CD4-positive, alpha-beta T cell (primary cell): ENCODE results near the gene XPR1. TPM values are rescaled to one million over a fixed set of nuclear protein-coding genes. Genes with fewer than 3 reads are reported as not detected.
"Not testable (repeated sequence)": the region's sequence is repeated elsewhere in the genome, so short reads cannot be mapped to it uniquely, and the experiment has no call there.

ENCODE experiments used
- ATAC-seq: fragments of 200-7000 bp; cut with Tn5 transposase; one replicate; pipeline ENCODE4 v1.10.0; 2022; ENCODE audit warnings: mild to moderate bottlenecking; ENCODE audit not compliant: poor library complexity
- CTCF ChIA-PET: fragments of 350-600 bp; sonication (Branson Sonifier 250); formaldehyde crosslinking; loops from one replicate; lab custom pipeline; 2021; ENCODE audit warnings: antibody characterized with exemption, inconsistent platforms; lab: Charles Lee
- POLR2A ChIA-PET: fragments of 350-600 bp; sonication (Branson Sonifier 250); formaldehyde crosslinking; loops from one replicate; lab custom pipeline; 2021; ENCODE audit warnings: antibody characterized with exemption, inconsistent platforms; lab: Charles Lee
- DNase-seq, 14 experiments: peaks; one replicate each; pipeline ENCODE4 v3.0.0-alpha.2; 2013 to 2020; ENCODE audit warnings: mixed read lengths in 2 of 14
- H3K27ac ChIP-seq, 2 donors: one replicate each; pipeline versions ENCODE4 v1.5.1 to v1.7.0; 2013; ENCODE audit warnings: low read length in 2 of 2, low read depth in 1 of 2, mild to moderate bottlenecking in 1 of 2
- H3K27me3 ChIP-seq, 2 experiments: 1 replicate in 1 of 2; 2 replicates in 1 of 2; pipeline versions ENCODE4 v1.6.1 to v1.7.0; 2013; ENCODE audit warnings: low read length in 2 of 2, control low read depth in 1 of 2, mild to moderate bottlenecking in 1 of 2, moderate library complexity in 1 of 2; ENCODE audit not compliant: insufficient read depth in 2 of 2, control insufficient read depth in 1 of 2
- H3K36me3 ChIP-seq: one replicate; pipeline ENCODE4 v1.6.1; 2013; ENCODE audit warnings: low read length, control low read depth; ENCODE audit not compliant: insufficient read depth
- H3K4me1 ChIP-seq: one replicate; pipeline ENCODE4 v1.6.1; 2013; ENCODE audit warnings: low read length, control low read depth; ENCODE audit not compliant: insufficient read depth
- H3K4me3 ChIP-seq: one replicate; pipeline ENCODE4 v1.5.1; 2013; ENCODE audit warnings: mild to moderate bottlenecking, low read length, moderate library complexity
- H3K9me3 ChIP-seq, 2 experiments: 1 replicate in 1 of 2; 2 replicates in 1 of 2; pipeline versions ENCODE4 v1.6.1 to v1.7.0; 2013; ENCODE audit warnings: low read length in 2 of 2, mild to moderate bottlenecking in 2 of 2, control low read depth in 1 of 2, moderate library complexity in 1 of 2; ENCODE audit not compliant: control insufficient read depth in 1 of 2, insufficient read depth in 1 of 2
- H3K27ac Mint-ChIP-seq: one replicate; pipeline ENCODE4 v1.8.0; 2020; ENCODE audit warnings: mixed read lengths
- H3K27me3 Mint-ChIP-seq: one replicate; pipeline ENCODE4 v1.8.0; 2021; ENCODE audit warnings: mixed read lengths
- H3K36me3 Mint-ChIP-seq: one replicate; pipeline ENCODE4 v1.8.0; 2021; ENCODE audit warnings: low read depth, mixed read lengths
- H3K4me1 Mint-ChIP-seq: one replicate; pipeline ENCODE4 v1.8.0; 2021; ENCODE audit warnings: low read depth, mixed read lengths
- H3K4me3 Mint-ChIP-seq: one replicate; pipeline ENCODE4 v1.8.0; 2020; ENCODE audit warnings: mild to moderate bottlenecking, mixed read lengths
- H3K9me3 Mint-ChIP-seq: one replicate; pipeline ENCODE4 v1.8.0; 2020; ENCODE audit warnings: mixed read lengths
- intact Hi-C, 2 experiments: fragments of 100-400 bp; cut with DNase I in 1 of 2; cut with micrococcal nuclease in 1 of 2; formaldehyde crosslinking; loops; one replicate each; pipeline versions ENCODE4 v1.15.1 to v1.9.0; 2023 to 2025; cut with DNase I, micrococcal nuclease
- total RNA-seq, 174 experiments: library from RNA in 2 of 174; stranded (reverse) in 2 of 174; gene quantifications; one replicate each; pipeline ENCODE4 v1.2.3 and lab custom pipeline; 2021 to 2026
- TF ChIP-seq, protein P1 (sequence below): fragments of 200-600 bp; IDR thresholded peaks from one replicate; pipeline ENCODE4 v1.8.0; 2022; ENCODE audit warnings: antibody characterized with exemption, mild to moderate bottlenecking

Gene XPR1
- total RNA-seq, 2 experiments from 2014 or later = 13.7 TPM

DNA sequence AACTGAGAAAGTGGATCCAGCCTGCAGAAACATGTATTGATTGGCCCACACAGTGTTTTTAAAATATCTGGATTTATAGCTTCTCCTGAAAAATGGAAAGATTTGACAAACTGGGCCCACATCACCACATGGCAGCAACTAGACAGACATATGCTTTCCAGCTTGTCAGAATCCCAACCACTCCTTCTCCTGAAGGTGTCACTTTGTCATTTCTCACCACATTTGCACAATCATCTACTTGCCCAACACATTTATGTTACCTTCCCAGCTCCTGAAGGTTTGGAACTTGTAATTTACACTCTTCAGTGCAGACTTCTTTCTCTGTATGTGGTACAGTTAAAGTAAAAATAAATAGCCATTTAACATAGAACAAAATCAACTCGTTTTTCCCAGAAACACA lies 154.8 kb downstream of the XPR1 start:
- no peak overlapping the region for H3K4me3 Mint-ChIP-seq
- intact Hi-C loops = no loop called here
- Histone ChIP-seq H3K4me1 (no peaks in the 10 kb centered on the region), H3K9me3 (no peaks in the 10 kb centered on the region), H3K27me3 (no peaks in the 10 kb centered on the region), H3K4me3 (no peak overlapping the region), H3K36me3 (peaks cover 9% of the 10 kb centered on the region), H3K27ac (no peak overlapping the region)
- H3K36me3 Mint-ChIP-seq = peaks cover 26% of the 10 kb centered on the region
- no peaks in the 10 kb centered on the region for H3K4me1 Mint-ChIP-seq
- ATAC-seq = no peak
- no peaks in the 10 kb centered on the region for H3K9me3 Mint-ChIP-seq
- H3K27ac Mint-ChIP-seq = no peak overlapping the region
- ChIA-PET CTCF (interaction anchor here (1.5 kb wide), 1 partner anchor 20 kb away, joined by 4 read pairs; no protein-coding TSS in a partner anchor), POLR2A (no interaction called here)
- no peaks in the 10 kb centered on the region for H3K27me3 Mint-ChIP-seq
- DNase-seq = no peak
- TF ChIP-seq, protein P1, sequence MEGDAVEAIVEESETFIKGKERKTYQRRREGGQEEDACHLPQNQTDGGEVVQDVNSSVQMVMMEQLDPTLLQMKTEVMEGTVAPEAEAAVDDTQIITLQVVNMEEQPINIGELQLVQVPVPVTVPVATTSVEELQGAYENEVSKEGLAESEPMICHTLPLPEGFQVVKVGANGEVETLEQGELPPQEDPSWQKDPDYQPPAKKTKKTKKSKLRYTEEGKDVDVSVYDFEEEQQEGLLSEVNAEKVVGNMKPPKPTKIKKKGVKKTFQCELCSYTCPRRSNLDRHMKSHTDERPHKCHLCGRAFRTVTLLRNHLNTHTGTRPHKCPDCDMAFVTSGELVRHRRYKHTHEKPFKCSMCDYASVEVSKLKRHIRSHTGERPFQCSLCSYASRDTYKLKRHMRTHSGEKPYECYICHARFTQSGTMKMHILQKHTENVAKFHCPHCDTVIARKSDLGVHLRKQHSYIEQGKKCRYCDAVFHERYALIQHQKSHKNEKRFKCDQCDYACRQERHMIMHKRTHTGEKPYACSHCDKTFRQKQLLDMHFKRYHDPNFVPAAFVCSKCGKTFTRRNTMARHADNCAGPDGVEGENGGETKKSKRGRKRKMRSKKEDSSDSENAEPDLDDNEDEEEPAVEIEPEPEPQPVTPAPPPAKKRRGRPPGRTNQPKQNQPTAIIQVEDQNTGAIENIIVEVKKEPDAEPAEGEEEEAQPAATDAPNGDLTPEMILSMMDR = no peak

DNA sequence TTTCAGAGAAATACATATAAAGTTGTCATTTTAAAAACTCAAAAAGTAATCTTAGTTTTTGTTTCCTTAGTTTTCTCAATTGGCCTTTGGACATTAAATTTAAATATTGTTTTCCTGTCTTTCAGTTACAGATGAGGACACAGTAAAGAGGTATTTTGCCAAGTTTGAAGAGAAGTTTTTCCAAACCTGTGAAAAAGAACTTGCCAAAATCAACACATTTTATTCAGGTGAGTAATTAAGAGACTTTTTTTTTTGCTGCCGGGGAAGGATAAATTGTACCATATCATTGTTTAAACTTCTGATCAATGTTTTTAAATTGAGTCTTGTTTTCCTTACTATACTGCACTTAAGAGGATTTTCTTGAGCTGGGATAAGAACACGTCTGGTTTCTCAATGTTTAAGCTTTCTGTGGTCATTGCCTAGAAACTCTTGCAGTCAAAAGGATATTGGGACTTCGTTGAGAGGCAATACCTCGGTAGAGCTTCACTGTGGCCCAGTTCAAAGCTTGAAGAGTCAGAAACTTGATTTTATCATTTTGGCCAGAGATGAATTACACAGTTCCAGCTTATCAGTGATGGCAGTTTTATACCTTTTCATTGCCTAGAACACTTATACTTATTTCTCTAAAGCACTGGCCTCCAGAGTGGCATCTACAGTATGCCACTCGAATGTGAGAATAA lies 155.9 kb downstream of the XPR1 start:
- Histone ChIP-seq H3K27me3 (no peaks in the 10 kb centered on the region), H3K36me3 (peaks cover 9% of the 10 kb centered on the region), H3K4me1 (no peaks in the 10 kb centered on the region), H3K4me3 (no peak overlapping the region), H3K9me3 (no peaks in the 10 kb centered on the region), H3K27ac (no peak overlapping the region)
- TF ChIP-seq, protein P1 = no peak
- no peak for ATAC-seq
- intact Hi-C loops = no loop called here
- Mint-ChIP-seq H3K36me3 (peaks cover 26% of the 10 kb centered on the region), H3K4me3 (no peak overlapping the region), H3K4me1 (peaks cover 7% of the 10 kb centered on the region), H3K9me3 (no peaks in the 10 kb centered on the region), H3K27ac (no peak overlapping the region), H3K27me3 (no peaks in the 10 kb centered on the region)
- ChIA-PET POLR2A (no interaction called here), CTCF (no interaction called here)
- no peak for DNase-seq

DNA sequence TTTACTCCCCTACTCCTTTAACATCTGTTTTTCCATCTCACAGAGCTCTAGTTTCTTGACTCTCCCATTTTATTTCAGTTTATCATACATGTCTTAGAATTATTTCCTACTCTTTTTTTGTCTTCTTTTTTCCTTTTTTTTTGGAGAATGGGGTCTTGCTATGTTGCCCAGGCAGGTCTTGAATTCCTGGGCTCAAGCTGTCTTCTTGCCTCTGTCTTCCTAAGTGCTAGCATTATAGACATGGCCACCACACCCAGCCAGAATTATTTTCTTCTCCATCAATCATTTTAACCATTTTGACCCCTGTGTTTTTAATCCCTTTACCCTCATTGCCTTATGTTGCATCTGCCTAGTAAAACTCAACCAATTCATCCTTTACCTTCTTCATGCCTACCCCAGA lies 157.6 kb downstream of the XPR1 start:
- DNase-seq (no peak), ATAC-seq (no peak)
- Mint-ChIP-seq H3K9me3 (no peaks in the 10 kb centered on the region), H3K4me1 (peaks cover 8% of the 10 kb centered on the region), H3K4me3 (no peak overlapping the region), H3K36me3 (peaks cover 26% of the 10 kb centered on the region), H3K27me3 (no peaks in the 10 kb centered on the region), H3K27ac (no peak overlapping the region)
- no peaks in the 10 kb centered on the region for H3K9me3 ChIP-seq
- H3K36me3 ChIP-seq = peaks cover 9% of the 10 kb centered on the region
- CTCF ChIA-PET = no interaction called here
- no peak overlapping the region for H3K4me3 ChIP-seq
- H3K27me3 ChIP-seq = no peaks in the 10 kb centered on the region
- H3K27ac ChIP-seq = no peak overlapping the region
- intact Hi-C loops = no loop called here
- TF ChIP-seq, protein P1 = no peak
- POLR2A ChIA-PET = no interaction called here
- no peaks in the 10 kb centered on the region for H3K4me1 ChIP-seq

DNA sequence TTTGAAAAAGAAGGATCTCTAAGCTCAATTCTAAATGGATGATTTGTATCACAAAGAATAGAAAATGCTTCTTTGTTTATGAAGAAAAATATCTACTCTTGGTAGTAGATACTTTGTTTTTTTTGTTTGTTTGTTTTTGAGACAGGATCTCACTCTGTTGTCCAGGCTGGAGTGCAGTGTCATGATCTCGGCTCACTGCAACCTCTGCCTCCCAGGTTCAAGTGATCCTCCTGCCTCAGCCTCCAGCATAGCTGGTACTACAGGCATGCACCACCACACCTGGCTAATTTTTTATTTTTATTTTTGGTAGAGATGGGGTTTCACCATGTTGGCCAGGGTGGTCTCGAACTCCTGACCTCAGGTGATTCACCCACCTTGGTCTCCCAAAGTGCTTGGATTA lies 159.3 kb downstream of the XPR1 start:
- H3K36me3 ChIP-seq, POLR2A ChIA-PET, ATAC-seq, H3K27ac ChIP-seq, H3K4me3 ChIP-seq, H3K27me3 ChIP-seq, intact Hi-C loops, H3K4me3 Mint-ChIP-seq, H3K9me3 Mint-ChIP-seq, H3K27me3 Mint-ChIP-seq, H3K27ac Mint-ChIP-seq, H3K4me1 ChIP-seq, DNase-seq, H3K9me3 ChIP-seq, CTCF ChIA-PET: not testable (repeated sequence)
- peaks cover 11% of the 10 kb centered on the region for H3K4me1 Mint-ChIP-seq
- peaks cover 26% of the 10 kb centered on the region for H3K36me3 Mint-ChIP-seq
